HepG2 (cell line): ENCODE data around the gene S100A11. TPM values are rescaled to one million over a fixed set of nuclear protein-coding genes. Genes with fewer than 3 reads are reported as not detected.

ENCODE experiments used
- ATAC-seq: fragments of 200-7000 bp; cut with Tn5 transposase; 3 replicates; pipeline ENCODE4 v1.9.1; 2020; ENCODE audit warnings: mild to moderate bottlenecking, moderate library complexity
- BruUV-seq: library from RNA; stranded (reverse); fragments of 400-500 nt; replicated peaks from 2 replicates; lab custom pipeline; 2021; lab: Mats Ljungman, UMichigan
- CTCF ChIA-PET: fragments of 300-600 bp; formaldehyde crosslinking; extraction: SDS; loops from one replicate; lab custom pipeline; 2021; ENCODE audit warnings: low total read pairs, inconsistent platforms, low intra/inter-chr PET ratio; lab: Yijun Ruan, JAX
- POLR2A ChIA-PET: fragments of 350-600 bp; sonication (Branson Sonifier 250); formaldehyde crosslinking; loops from one replicate; lab custom pipeline; 2020; ENCODE audit warnings: antibody characterized with exemption, inconsistent platforms; lab: Yijun Ruan, JAX
- DNase-seq: peaks from one replicate; pipeline ENCODE4 v3.0.0-alpha.2; 2015; ENCODE audit warnings: low spot score
- FAIRE-seq: peaks from 3 replicates; lab custom pipeline; 2011; peaks lifted over from hg19 to GRCh38; lab: Jason Lieb, UNC
- H2AFZ ChIP-seq: one replicate; pipeline ENCODE4 v1.6.1; 2011; ENCODE audit warnings: low read length, inconsistent platforms
- H3K27ac ChIP-seq: fragments of 300-600 bp; 3 replicates; pipeline ENCODE4 v1.8.0; 2011; ENCODE audit warnings: mixed run types, mild to moderate bottlenecking, mixed read lengths, low read length, inconsistent platforms; ENCODE audit not compliant: insufficient read depth; ENCODE audit errors: extremely low read length
- H3K27me3 ChIP-seq, 2 experiments: fragments of 200-600 bp in 1 of 2; 2 replicates in 1 of 2; 3 replicates in 1 of 2; pipeline versions ENCODE4 v1.6.0 to v1.8.0; 2011; ENCODE audit warnings: low read length in 2 of 2, mild to moderate bottlenecking in 2 of 2, moderate library complexity in 2 of 2, inconsistent platforms in 1 of 2; ENCODE audit not compliant: insufficient read depth in 2 of 2, control insufficient read depth in 1 of 2
- H3K36me3 ChIP-seq, 2 experiments: fragments of 200-600 bp in 1 of 2; replicated peaks in 1 of 2; 2 replicates in 1 of 2; 3 replicates in 1 of 2; pipeline versions ENCODE4 v1.5.1 to v1.8.0; 2011; ENCODE audit warnings: low read length in 2 of 2, inconsistent platforms in 1 of 2; ENCODE audit not compliant: insufficient read depth in 2 of 2, control insufficient read depth in 1 of 2
- H3K4me1 ChIP-seq: 2 replicates; pipeline ENCODE4 v1.5.1; 2012; ENCODE audit warnings: low read length, inconsistent platforms; ENCODE audit not compliant: insufficient read depth
- H3K4me2 ChIP-seq: 2 replicates; pipeline ENCODE4 v1.6.0; 2011; ENCODE audit warnings: low read depth, low read length, inconsistent platforms
- H3K4me3 ChIP-seq, 3 experiments: fragments of 200-600 bp in 1 of 3; sonication (generic), shearing (Covaris generic) in 1 of 3; replicated peaks in 1 of 3; 2 replicates each; pipeline ENCODE4 v1.5.1; 2011 to 2016; ENCODE audit warnings: low read length in 3 of 3, inconsistent platforms in 2 of 3, low read depth in 2 of 3, mild to moderate bottlenecking in 2 of 3, control low read depth in 1 of 3, mixed read lengths in 1 of 3; ENCODE audit not compliant: insufficient read depth in 1 of 3
- H3K79me2 ChIP-seq: one replicate; pipeline ENCODE4 v1.6.1; 2011; ENCODE audit warnings: low read length, inconsistent platforms; ENCODE audit not compliant: insufficient read depth
- H3K9ac ChIP-seq: 2 replicates; pipeline ENCODE4 v1.6.0; 2011; ENCODE audit warnings: mild to moderate bottlenecking, low read depth, low read length, inconsistent platforms; ENCODE audit not compliant: insufficient read depth
- H3K9me3 ChIP-seq: 2 replicates; pipeline ENCODE4 v1.5.1; 2012; ENCODE audit warnings: mild to moderate bottlenecking, low read length
- H4K20me1 ChIP-seq: 2 replicates; pipeline ENCODE4 v1.6.0; 2011; ENCODE audit warnings: inconsistent platforms, mild to moderate bottlenecking, low read length, moderate library complexity; ENCODE audit not compliant: insufficient read depth
- KLF15 ChIP-seq: sonication (generic); formaldehyde crosslinking; IDR thresholded peaks from 2 replicates; pipeline ENCODE4 v1.8.1; 2023; ENCODE audit warnings: borderline replicate concordance, mild to moderate bottlenecking, inconsistent platforms, missing genetic modification reagents, mixed read lengths
- MYC ChIP-seq: sonication (generic); formaldehyde crosslinking; IDR thresholded peaks from 2 replicates; pipeline ENCODE4 v1.9.0; 2021; ENCODE audit warnings: missing genetic modification reagents, borderline replicate concordance
- REPIN1 ChIP-seq: sonication (generic); formaldehyde crosslinking; IDR thresholded peaks from 2 replicates; pipeline ENCODE4 v1.8.0; 2022; ENCODE audit warnings: missing genetic modification reagents, low read depth, mild to moderate bottlenecking, borderline replicate concordance
- WIZ ChIP-seq: sonication (generic); formaldehyde crosslinking; IDR thresholded peaks from 2 replicates; pipeline ENCODE4 v1.5.1; 2020; ENCODE audit warnings: mild to moderate bottlenecking, missing genetic modification reagents
- ZNF607 ChIP-seq: sonication (generic); formaldehyde crosslinking; IDR thresholded peaks from 2 replicates; pipeline ENCODE4 v1.5.1; 2020; ENCODE audit warnings: missing genetic modification reagents, mild to moderate bottlenecking, borderline replicate concordance
- in situ Hi-C: cut with HindIII; loops from 2 replicates; pipeline ENCODE4 v1.10.0; 2017; ENCODE audit warnings: low pct_unique_long_range_greater_than_20kb; ENCODE audit not compliant: extremely low pct_ligation_motif_present
- intact Hi-C: fragments of 100-400 bp; cut with micrococcal nuclease; formaldehyde crosslinking; loops from one replicate; pipeline ENCODE4 v1.10.0; 2022; ENCODE audit not compliant: unreplicated experiment
- polyA plus RNA-seq, 8 experiments: library from polyadenylated mRNA; depleted of rRNA in 3 of 8; stranded (reverse) in 7 of 8; unstranded in 1 of 8; fragments of >200 nt; fragmentation: Illumina TruSeq in 4 of 8; extraction: Trizol in 4 of 8; gene quantifications; 2 replicates each; pipeline versions ENCODE4 v1.2.1 to v1.2.3, GENCODE V29; 2011 to 2016; ENCODE audit warnings: low read depth in 4 of 8, missing spikeins in 1 of 8, mixed read lengths in 1 of 8; ENCODE audit not compliant: insufficient read depth in 1 of 8
- total RNA-seq, 5 experiments: library from RNA; depleted of rRNA; stranded (reverse); fragments of >200 nt; fragmentation: Illumina TruSeq; extraction: Trizol; gene quantifications; 2 replicates each; pipeline ENCODE4 v1.2.3, GENCODE V29; 2016; ENCODE audit warnings: low read depth in 1 of 5
- TF ChIP-seq, protein P1 (sequence below): sonication (generic); formaldehyde crosslinking; IDR thresholded peaks from 2 replicates; pipeline ENCODE4 v1.5.1; 2020; ENCODE audit warnings: mild to moderate bottlenecking, missing genetic modification reagents, borderline replicate concordance
- TF ChIP-seq, protein P2 (sequence below): sonication (generic); formaldehyde crosslinking; IDR thresholded peaks from 2 replicates; pipeline ENCODE4 v1.5.1; 2020; ENCODE audit warnings: missing genetic modification reagents, mild to moderate bottlenecking, borderline replicate concordance
- TF ChIP-seq, protein P3 (sequence below): sonication (generic); formaldehyde crosslinking; IDR thresholded peaks from 2 replicates; pipeline ENCODE4 v1.5.0; 2020; ENCODE audit warnings: mild to moderate bottlenecking, missing genetic modification reagents, moderate library complexity

The S100A11 gene
- total and polyA plus RNA-seq, 2 of the 13 experiments (the other 11 are each of a cell fraction or from before 2014, with no cell fraction given), result 6.6 to 34.4 TPM

DNA sequence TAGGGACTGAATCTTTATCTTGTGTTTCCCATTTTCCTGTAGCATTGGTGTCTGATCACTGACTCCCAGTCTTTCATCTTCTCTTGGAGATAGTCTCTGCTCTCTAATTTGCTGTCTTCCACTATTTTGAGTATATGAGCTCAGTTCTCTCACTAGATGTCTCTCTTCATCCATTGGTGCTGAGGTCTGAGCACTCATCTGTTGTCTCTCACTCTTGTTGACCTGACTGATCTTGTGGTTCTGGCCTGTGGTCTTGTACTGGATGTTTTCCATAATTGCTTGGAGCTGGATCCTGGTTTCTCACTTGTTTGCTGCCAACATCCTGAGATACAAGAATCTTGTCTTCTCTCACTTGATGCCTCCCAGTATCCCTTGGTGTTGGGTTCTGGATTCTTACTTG lies 25.1 kb upstream of the S100A11 start:
- Histone ChIP-seq H3K36me3 (no peaks in the 10 kb centered on the region), H3K9me3 (no peaks in the 10 kb centered on the region), H2AFZ (no peak overlapping the region), H3K9ac (no peak overlapping the region), H4K20me1 (no peaks in the 10 kb centered on the region), H3K27ac (no peak overlapping the region), H3K79me2 (no peaks in the 10 kb centered on the region), H3K4me3 (no peak overlapping the region), H3K4me2 (no peak overlapping the region), H3K27me3 (no peaks in the 10 kb centered on the region), H3K4me1 (no peaks in the 10 kb centered on the region)
- FAIRE-seq (no peak), ATAC-seq (no peak), DNase-seq (no peak)
- intact Hi-C loops (no loop called here), in situ Hi-C loops (no loop called here)
- no peak for TF ChIP-seq WIZ (CRISPR knock-in tag)
- TF ChIP-seq KLF15, result no peak
- TF ChIP-seq MYC, result no peak
- TF ChIP-seq, protein P1, sequence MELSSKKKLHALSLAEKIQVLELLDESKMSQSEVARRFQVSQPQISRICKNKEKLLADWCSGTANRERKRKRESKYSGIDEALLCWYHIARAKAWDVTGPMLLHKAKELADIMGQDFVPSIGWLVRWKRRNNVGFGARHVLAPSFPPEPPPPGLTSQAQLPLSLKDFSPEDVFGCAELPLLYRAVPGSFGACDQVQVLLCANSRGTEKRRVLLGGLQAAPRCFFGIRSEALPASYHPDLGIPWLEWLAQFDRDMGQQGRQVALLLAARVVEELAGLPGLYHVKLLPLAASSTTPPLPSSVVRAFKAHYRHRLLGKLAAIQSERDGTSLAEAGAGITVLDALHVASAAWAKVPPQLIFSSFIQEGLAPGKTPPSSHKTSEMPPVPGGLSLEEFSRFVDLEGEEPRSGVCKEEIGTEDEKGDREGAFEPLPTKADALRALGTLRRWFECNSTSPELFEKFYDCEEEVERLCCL, result no peak
- no peak for TF ChIP-seq ZNF607 (CRISPR knock-in tag)
- TF ChIP-seq REPIN1 (CRISPR knock-in tag), result no peak
- TF ChIP-seq, protein P2, sequence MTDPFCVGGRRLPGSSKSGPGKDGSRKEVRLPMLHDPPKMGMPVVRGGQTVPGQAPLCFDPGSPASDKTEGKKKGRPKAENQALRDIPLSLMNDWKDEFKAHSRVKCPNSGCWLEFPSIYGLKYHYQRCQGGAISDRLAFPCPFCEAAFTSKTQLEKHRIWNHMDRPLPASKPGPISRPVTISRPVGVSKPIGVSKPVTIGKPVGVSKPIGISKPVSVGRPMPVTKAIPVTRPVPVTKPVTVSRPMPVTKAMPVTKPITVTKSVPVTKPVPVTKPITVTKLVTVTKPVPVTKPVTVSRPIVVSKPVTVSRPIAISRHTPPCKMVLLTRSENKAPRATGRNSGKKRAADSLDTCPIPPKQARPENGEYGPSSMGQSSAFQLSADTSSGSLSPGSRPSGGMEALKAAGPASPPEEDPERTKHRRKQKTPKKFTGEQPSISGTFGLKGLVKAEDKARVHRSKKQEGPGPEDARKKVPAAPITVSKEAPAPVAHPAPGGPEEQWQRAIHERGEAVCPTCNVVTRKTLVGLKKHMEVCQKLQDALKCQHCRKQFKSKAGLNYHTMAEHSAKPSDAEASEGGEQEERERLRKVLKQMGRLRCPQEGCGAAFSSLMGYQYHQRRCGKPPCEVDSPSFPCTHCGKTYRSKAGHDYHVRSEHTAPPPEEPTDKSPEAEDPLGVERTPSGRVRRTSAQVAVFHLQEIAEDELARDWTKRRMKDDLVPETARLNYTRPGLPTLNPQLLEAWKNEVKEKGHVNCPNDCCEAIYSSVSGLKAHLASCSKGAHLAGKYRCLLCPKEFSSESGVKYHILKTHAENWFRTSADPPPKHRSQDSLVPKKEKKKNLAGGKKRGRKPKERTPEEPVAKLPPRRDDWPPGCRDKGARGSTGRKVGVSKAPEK (CRISPR knock-in tag), result no peak
- TF ChIP-seq, protein P3, sequence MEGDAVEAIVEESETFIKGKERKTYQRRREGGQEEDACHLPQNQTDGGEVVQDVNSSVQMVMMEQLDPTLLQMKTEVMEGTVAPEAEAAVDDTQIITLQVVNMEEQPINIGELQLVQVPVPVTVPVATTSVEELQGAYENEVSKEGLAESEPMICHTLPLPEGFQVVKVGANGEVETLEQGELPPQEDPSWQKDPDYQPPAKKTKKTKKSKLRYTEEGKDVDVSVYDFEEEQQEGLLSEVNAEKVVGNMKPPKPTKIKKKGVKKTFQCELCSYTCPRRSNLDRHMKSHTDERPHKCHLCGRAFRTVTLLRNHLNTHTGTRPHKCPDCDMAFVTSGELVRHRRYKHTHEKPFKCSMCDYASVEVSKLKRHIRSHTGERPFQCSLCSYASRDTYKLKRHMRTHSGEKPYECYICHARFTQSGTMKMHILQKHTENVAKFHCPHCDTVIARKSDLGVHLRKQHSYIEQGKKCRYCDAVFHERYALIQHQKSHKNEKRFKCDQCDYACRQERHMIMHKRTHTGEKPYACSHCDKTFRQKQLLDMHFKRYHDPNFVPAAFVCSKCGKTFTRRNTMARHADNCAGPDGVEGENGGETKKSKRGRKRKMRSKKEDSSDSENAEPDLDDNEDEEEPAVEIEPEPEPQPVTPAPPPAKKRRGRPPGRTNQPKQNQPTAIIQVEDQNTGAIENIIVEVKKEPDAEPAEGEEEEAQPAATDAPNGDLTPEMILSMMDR, result no peak
- no TSS peak for BruUV-seq
- ChIA-PET CTCF (no interaction called here), POLR2A (no interaction called here)
